ENCODE data around the gene PLPPR2. TPM values are rescaled to one million over a fixed set of nuclear protein-coding genes. Genes with fewer than 3 reads are reported as not detected.
"Not testable (repeated sequence)": the region's sequence is repeated elsewhere in the genome, so short reads cannot be mapped to it uniquely, and the experiment has no call there.

The PLPPR2 gene
- polyA plus RNA-seq, 1 donor = 17.8 TPM

DNA sequence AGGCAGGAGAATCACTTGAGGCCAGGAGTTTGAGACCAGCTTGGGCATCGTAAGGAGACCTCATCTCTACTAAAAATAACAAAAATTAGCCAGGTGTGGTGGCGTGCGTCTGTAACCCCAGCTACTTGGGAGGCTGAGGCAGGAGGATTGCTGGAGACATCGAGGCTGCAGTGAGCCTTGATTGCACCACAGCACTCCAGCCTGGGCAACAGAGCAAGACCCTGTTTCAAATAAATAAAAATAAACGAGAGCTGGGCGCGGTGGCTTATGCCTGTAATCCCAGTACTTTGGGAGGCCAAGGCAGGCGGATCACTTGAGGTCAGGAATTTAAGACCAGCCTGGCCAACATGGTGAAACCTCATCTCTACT lies 15.1 kb upstream of the PLPPR2 start:
- Histone ChIP-seq H3K4me1 (ENCODE audit: control insufficient read depth, insufficient read depth, low read length) (peaks cover 38% of the 10 kb centered on the region), H3K4me3 (ENCODE audit: low read length) (peak overlapping the region; percentile 84), H3K36me3 (ENCODE audit: control insufficient read depth, insufficient read depth, low read length) (peaks cover 35% of the 10 kb centered on the region)
- not testable (repeated sequence) for H3K9me3 ChIP-seq (ENCODE audit: control insufficient read depth, low read depth, low read length); H3K27me3 ChIP-seq (ENCODE audit: control insufficient read depth, insufficient read depth, low read length); H3K27ac ChIP-seq (ENCODE audit: low read length); DNase-seq
- WGBS (ENCODE audit: insufficient coverage, low lambda C conversion rate) = no CpG with 5 or more reads among the region's 8 CpGs

DNA sequence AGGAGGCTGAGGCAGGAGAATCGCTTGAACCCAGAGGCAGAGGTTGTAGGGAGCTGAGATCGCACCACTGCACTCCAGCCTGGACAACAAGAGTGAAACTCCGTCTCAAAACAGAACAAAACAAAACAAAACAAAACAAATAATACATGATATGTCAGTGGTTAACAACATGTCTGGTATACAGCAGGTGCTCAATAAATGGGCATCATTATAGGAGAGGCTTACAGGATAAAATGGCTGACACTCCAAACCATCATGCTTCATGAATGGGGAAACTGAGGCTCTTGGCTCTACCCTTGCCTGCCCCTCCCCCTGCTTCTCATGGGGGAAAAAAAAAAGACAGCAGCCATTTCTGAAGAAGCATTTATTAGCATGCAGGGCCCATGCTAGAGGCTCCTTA lies 12.8 kb upstream of the PLPPR2 start:
- peaks cover 34% of the 10 kb centered on the region for H3K4me1 ChIP-seq (ENCODE audit: control insufficient read depth, insufficient read depth, low read length)
- H3K27me3 ChIP-seq (ENCODE audit: control insufficient read depth, insufficient read depth, low read length) = no peaks in the 10 kb centered on the region
- H3K9me3 ChIP-seq (ENCODE audit: control insufficient read depth, low read depth, low read length) = peaks cover 3% of the 10 kb centered on the region
- no CpG with 5 or more reads among the region's 3 CpGs for WGBS (ENCODE audit: insufficient coverage, low lambda C conversion rate)
- no peak for DNase-seq
- no peak overlapping the region for H3K27ac ChIP-seq (ENCODE audit: low read length)
- no peak overlapping the region for H3K4me3 ChIP-seq (ENCODE audit: low read length)
- peaks cover 12% of the 10 kb centered on the region for H3K36me3 ChIP-seq (ENCODE audit: control insufficient read depth, insufficient read depth, low read length)

DNA sequence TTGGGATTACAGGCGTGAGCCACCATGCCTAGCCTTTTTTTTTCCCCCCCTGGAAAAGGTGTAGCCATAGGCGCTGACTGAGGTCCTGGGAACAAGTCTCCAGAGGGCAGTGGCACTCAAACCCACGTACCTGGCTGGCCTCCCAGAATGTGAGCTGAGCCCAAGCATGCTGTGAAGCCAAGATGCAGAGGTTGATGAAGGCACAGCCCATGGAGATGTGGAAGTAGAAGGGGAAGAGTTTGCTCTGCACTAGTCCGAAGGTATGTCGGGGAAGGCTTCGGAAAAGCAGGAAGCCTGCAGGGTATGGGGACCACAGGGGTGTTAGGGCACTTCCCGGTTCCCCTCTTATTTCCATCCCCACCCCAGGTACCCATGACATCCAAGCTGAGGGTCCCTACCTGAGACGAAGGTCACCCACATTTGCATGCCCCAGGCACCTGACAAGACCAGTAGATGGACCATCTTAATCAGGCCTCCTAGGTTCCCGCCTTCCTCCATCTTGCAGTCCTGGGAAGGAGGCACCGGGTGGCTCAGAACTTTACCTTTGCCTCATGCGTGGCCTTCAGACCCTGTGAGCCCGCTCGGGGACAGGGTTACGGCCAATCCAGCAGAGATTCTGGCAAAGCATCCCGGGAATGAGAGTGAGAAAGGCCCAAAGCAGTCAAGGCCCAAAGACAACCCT lies 10.0 kb upstream of the PLPPR2 start:
- peak overlapping the region; percentile 83 for H3K27ac ChIP-seq (ENCODE audit: low read length)
- peaks cover 12% of the 10 kb centered on the region for H3K36me3 ChIP-seq (ENCODE audit: control insufficient read depth, insufficient read depth, low read length)
- H3K4me1 ChIP-seq (ENCODE audit: control insufficient read depth, insufficient read depth, low read length) = peaks cover 28% of the 10 kb centered on the region
- H3K9me3 ChIP-seq (ENCODE audit: control insufficient read depth, low read depth, low read length) = peaks cover 3% of the 10 kb centered on the region
- no peaks in the 10 kb centered on the region for H3K27me3 ChIP-seq (ENCODE audit: control insufficient read depth, insufficient read depth, low read length)
- H3K4me3 ChIP-seq (ENCODE audit: low read length) = peak overlapping the region; percentile 77
- peak in 1 of 2 donors; percentile 53 for DNase-seq
- no CpG with 5 or more reads among the region's 15 CpGs for WGBS (ENCODE audit: insufficient coverage, low lambda C conversion rate)

DNA sequence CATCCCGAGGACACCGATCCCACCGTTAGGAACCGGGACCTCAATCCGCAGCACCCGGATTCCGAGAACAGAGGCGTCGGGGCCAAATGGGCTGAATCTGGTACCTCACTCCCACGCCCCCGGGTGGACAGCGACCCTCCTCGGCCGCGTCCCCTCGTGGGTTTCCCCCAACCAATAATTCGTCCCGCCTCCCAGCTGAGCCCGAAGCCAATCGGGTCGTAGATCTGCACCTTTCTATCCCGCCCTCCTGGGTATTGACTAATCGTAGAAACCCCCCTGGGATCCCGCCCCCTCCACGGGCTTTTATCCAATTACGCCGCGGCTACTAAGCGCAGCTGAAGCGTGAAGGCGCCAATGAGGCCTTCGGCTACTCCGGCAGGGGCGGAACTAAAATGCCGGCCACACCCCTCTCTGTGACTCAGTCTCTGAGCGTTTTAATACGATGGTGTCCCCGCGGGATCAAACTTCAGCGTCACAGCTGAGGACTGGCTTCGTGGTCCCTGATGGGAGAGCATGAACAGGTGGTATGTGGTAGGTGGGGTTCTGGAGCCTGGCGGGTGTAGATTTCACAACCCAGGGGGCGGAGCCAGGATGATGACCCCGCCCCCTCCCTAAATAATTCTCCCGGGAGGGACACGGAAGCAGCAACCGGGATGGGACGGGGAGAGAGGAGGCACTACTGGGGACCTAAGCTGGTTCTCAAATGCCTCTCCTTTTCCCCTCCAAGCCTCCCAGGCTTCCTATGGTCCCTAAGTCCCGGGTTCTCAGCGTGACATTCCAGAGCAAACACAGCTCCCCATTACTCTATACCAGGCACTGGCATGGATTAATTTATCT lies 8.9 kb upstream of the PLPPR2 start, which contains the start of the genes CCDC159 and TMEM205:
TSS of gene CCDC159 (plus strand) at position 416 of the 837 bp plus-strand sequence. CDS start at position 504, 88 bp downstream.
TSS of gene TMEM205 (minus strand) at position 165 of the 837 bp plus-strand sequence. CDS start 649 bp downstream, outside the sequence.
- Histone ChIP-seq H3K4me3 (ENCODE audit: low read length) (peak within 1 kb of the TSS; percentile 77), H3K4me1 (ENCODE audit: control insufficient read depth, insufficient read depth, low read length) (peaks cover 28% of the 10 kb centered on the region), H3K36me3 (ENCODE audit: control insufficient read depth, insufficient read depth, low read length) (peaks cover 9% of the 10 kb centered on the region), H3K27ac (ENCODE audit: low read length) (peak within 1 kb of the TSS; percentile 83), H3K27me3 (ENCODE audit: control insufficient read depth, insufficient read depth, low read length) (no peaks in the 10 kb centered on the region), H3K9me3 (ENCODE audit: control insufficient read depth, low read depth, low read length) (peaks cover 3% of the 10 kb centered on the region)
- no CpG with 5 or more reads among the region's 50 CpGs for WGBS (ENCODE audit: insufficient coverage, low lambda C conversion rate)
- peak; percentile 98 to 100 for DNase-seq

DNA sequence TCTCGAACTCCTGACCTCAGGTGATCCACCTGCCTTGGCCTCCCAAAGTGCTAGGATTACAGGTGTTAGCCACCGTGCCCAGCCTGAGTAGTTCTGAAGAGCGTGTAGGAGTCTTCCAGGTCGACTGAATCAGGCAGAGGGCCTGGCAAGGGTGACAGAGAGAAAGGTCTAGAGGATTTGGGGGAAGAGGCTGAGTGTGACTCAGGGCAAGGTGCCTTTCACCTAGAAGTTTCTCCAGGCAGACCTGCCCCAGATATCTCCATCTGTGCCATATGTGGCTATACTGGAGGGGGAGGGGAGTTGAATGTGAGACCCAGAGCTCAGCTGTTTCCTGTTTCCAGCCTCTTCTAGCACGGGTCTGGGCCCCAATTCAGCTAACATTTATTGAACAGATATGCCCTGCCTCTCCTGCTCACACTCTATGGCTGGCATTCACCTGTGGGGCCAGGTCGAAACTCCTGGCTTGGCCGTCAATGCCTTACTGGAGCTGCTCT lies 7.6 kb upstream of the PLPPR2 start:
- peaks cover 4% of the 10 kb centered on the region for H3K36me3 ChIP-seq (ENCODE audit: control insufficient read depth, insufficient read depth, low read length)
- DNase-seq = no peak
- H3K9me3 ChIP-seq (ENCODE audit: control insufficient read depth, low read depth, low read length) = peaks cover 3% of the 10 kb centered on the region
- H3K4me3 ChIP-seq (ENCODE audit: low read length) = no peak overlapping the region
- no peak overlapping the region for H3K27ac ChIP-seq (ENCODE audit: low read length)
- H3K27me3 ChIP-seq (ENCODE audit: control insufficient read depth, insufficient read depth, low read length) = no peaks in the 10 kb centered on the region
- peaks cover 28% of the 10 kb centered on the region for H3K4me1 ChIP-seq (ENCODE audit: control insufficient read depth, insufficient read depth, low read length)
- WGBS (ENCODE audit: insufficient coverage, low lambda C conversion rate) = no CpG with 5 or more reads among the region's 7 CpGs

DNA sequence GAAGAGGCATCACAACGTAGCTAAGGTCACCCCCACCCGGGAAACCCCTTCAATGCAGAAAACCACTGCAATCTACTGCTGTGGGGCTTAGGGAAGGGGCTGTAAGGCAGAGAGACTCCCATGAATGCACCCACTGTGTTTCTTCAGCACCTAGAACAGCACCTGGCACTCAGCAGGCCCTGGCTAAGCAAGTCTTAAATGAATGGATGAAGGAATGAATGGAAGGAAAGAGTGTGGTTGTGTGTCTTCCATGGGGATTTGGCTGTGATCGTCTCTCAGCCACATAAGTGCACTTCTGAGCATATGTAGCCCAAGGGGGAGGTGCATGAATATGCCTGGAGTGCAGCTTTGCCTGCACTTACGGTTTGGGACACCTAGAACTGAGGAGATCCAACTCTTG lies 6.1 kb upstream of the PLPPR2 start:
- WGBS (ENCODE audit: insufficient coverage, low lambda C conversion rate) = no CpG with 5 or more reads among the region's 4 CpGs
- H3K9me3 ChIP-seq (ENCODE audit: control insufficient read depth, low read depth, low read length) = peaks cover 3% of the 10 kb centered on the region
- H3K4me1 ChIP-seq (ENCODE audit: control insufficient read depth, insufficient read depth, low read length) = peaks cover 17% of the 10 kb centered on the region
- DNase-seq = no peak
- no peaks in the 10 kb centered on the region for H3K36me3 ChIP-seq (ENCODE audit: control insufficient read depth, insufficient read depth, low read length)
- H3K27me3 ChIP-seq (ENCODE audit: control insufficient read depth, insufficient read depth, low read length) = no peaks in the 10 kb centered on the region
- no peak overlapping the region for H3K4me3 ChIP-seq (ENCODE audit: low read length)
- no peak overlapping the region for H3K27ac ChIP-seq (ENCODE audit: low read length)

DNA sequence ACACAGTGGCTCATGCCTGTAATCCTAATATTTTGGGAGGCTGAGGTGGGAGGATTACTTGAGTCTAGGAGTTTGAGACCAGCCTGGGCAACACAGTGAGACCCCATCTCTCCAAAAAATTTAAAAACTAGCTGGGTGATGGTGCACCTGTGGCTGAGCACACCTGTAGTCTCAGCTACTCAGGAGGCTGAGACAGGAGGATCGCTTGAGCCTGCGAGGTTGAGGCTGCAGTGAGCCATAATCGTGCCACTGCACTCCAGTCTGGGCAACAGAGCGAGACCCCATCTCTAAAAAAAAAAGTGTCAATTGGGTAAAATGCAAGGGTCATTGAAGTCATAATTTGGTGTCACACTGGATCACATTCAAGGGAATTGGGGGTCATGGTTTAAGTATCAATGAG lies 1.1 kb upstream of the PLPPR2 start:
- H3K4me3 ChIP-seq (ENCODE audit: low read length); DNase-seq; H3K36me3 ChIP-seq (ENCODE audit: control insufficient read depth, insufficient read depth, low read length); H3K27me3 ChIP-seq (ENCODE audit: control insufficient read depth, insufficient read depth, low read length); H3K27ac ChIP-seq (ENCODE audit: low read length); H3K9me3 ChIP-seq (ENCODE audit: control insufficient read depth, low read depth, low read length); H3K4me1 ChIP-seq (ENCODE audit: control insufficient read depth, insufficient read depth, low read length): not testable (repeated sequence)
- no CpG with 5 or more reads among the region's 4 CpGs for WGBS (ENCODE audit: insufficient coverage, low lambda C conversion rate)

DNA sequence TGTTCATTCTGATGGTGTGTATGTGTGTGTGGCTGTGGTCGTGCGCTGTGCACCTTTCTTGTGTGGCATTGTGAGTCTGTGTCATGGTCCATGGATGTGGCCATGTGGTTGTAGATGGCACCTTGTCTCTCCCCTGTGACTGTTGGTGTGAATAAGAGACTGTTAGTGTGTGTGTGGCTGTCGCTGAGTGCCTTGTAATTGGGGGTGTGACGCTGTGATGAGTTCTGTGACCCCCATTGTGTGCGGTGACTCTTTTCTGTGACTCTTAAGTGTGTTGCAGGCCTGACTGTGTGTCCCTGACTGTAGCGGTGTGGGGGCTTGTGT lies 804 bp downstream of the PLPPR2 start:
- H3K27me3 ChIP-seq (ENCODE audit: control insufficient read depth, insufficient read depth, low read length) = peaks cover 4% of the 10 kb centered on the region
- peak overlapping the region; percentile 21 for H3K4me3 ChIP-seq (ENCODE audit: low read length)
- no peaks in the 10 kb centered on the region for H3K9me3 ChIP-seq (ENCODE audit: control insufficient read depth, low read depth, low read length)
- H3K36me3 ChIP-seq (ENCODE audit: control insufficient read depth, insufficient read depth, low read length) = peaks cover 2% of the 10 kb centered on the region
- H3K4me1 ChIP-seq (ENCODE audit: control insufficient read depth, insufficient read depth, low read length) = peaks cover 5% of the 10 kb centered on the region
- no peak overlapping the region for H3K27ac ChIP-seq (ENCODE audit: low read length)
- no peak for DNase-seq
- no CpG with 5 or more reads among the region's 6 CpGs for WGBS (ENCODE audit: insufficient coverage, low lambda C conversion rate)

DNA sequence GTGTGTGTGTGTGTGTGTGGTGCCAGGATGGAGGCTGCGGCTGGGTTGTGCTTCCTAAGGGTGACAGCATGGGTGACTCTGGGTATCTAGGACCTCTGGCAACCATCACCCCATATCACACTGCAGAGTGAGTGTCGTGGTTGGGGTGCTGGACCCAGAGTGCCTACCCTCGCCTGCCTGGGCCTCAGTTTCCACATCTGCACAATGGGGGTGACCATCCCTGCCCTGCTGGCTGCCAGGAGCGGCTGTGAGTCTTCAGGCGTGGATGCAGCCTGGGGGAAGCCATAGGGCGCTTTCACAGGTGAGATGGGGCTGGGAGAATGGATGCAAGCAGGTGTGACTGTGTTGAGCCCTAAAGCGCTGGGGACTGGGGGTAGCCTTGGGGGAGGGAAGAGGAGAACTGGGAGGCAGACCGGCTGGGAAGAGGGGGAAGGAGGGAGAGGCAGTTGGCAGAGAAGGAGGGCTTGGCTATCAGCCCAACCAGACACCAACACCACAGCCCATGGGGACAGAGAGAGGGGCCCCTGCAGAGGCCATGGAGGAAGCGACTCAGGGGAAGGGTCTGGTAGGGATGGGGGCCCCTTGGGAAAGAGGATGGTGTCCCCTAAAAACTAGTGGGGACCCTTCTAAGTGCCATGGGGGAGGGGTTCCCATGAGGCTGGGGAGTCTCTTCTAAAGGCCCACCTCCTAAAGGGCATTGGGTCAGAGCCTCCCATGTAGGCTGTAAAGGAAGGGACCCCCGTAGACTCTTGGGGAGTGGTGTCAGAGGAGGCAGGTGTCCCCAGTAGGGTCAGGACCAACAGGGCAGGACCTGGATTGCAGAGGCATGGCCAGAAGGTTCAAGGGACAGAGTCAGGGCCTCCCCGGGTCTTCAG lies 1.7 kb downstream of the PLPPR2 start:
- no peaks in the 10 kb centered on the region for H3K9me3 ChIP-seq (ENCODE audit: control insufficient read depth, low read depth, low read length)
- H3K4me3 ChIP-seq (ENCODE audit: low read length) = no peak overlapping the region
- WGBS (ENCODE audit: insufficient coverage, low lambda C conversion rate) = no CpG with 5 or more reads among the region's 11 CpGs
- peaks cover 13% of the 10 kb centered on the region for H3K4me1 ChIP-seq (ENCODE audit: control insufficient read depth, insufficient read depth, low read length)
- H3K27me3 ChIP-seq (ENCODE audit: control insufficient read depth, insufficient read depth, low read length) = peaks cover 4% of the 10 kb centered on the region
- no peak for DNase-seq
- no peak overlapping the region for H3K27ac ChIP-seq (ENCODE audit: low read length)
- peaks cover 2% of the 10 kb centered on the region for H3K36me3 ChIP-seq (ENCODE audit: control insufficient read depth, insufficient read depth, low read length)

DNA sequence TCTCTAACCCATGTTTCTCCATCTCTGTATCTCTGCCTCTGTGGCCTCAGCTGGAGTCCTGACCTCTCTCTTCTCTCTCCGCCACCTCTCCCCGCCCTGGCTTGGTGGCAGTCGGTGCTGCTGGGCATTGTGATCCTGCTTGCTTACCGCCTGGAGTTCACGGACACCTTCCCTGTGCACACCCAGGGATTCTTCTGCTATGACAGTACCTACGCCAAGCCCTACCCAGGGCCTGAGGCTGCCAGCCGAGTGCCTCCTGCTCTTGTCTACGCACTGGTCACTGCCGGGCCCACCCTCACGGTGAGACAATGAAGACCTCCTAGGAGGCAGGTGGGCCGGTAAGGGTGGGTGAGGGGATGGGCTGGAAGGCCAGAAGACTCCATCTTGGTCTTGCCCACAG lies 4.2 kb downstream of the PLPPR2 start:
- no peak overlapping the region for H3K4me3 ChIP-seq (ENCODE audit: low read length)
- no peaks in the 10 kb centered on the region for H3K9me3 ChIP-seq (ENCODE audit: control insufficient read depth, low read depth, low read length)
- H3K27ac ChIP-seq (ENCODE audit: low read length) = no peak overlapping the region
- peaks cover 21% of the 10 kb centered on the region for H3K4me1 ChIP-seq (ENCODE audit: control insufficient read depth, insufficient read depth, low read length)
- DNase-seq = no peak
- WGBS (ENCODE audit: insufficient coverage, low lambda C conversion rate) = no CpG with 5 or more reads among the region's 11 CpGs
- peaks cover 7% of the 10 kb centered on the region for H3K36me3 ChIP-seq (ENCODE audit: control insufficient read depth, insufficient read depth, low read length)
- H3K27me3 ChIP-seq (ENCODE audit: control insufficient read depth, insufficient read depth, low read length) = peaks cover 4% of the 10 kb centered on the region

Data from large intestine (tissue), 3 donors.